Neural progenitor cell (in vitro differentiated cells): ENCODE data around the gene VWA2. TPM values are rescaled to one million over a fixed set of nuclear protein-coding genes. Genes with fewer than 3 reads are reported as not detected.

Experiments used
- DNase-seq: peaks from one replicate; pipeline ENCODE4 v3.0.0-alpha.2; 2016; ENCODE audit warnings: low spot score
- H2AFZ ChIP-seq: fragments of 200-600 bp; sonication (generic); replicated peaks from 2 replicates; pipeline ENCODE4 v1.6.1; 2016; ENCODE audit warnings: antibody characterized with exemption
- H3F3A ChIP-seq: fragments of 200-600 bp; sonication (generic); 2 replicates; pipeline ENCODE4 v1.6.1; 2016; ENCODE audit warnings: antibody characterized with exemption, low read depth
- H3K27ac ChIP-seq: fragments of 200-600 bp; sonication (generic); 2 replicates; pipeline ENCODE4 v1.5.1; 2016; ENCODE audit warnings: mild to moderate bottlenecking
- H3K27me3 ChIP-seq: fragments of 200-600 bp; sonication (generic); 2 replicates; pipeline ENCODE4 v1.6.1; 2016; ENCODE audit warnings: mild to moderate bottlenecking, moderate library complexity
- H3K36me3 ChIP-seq: fragments of 200-600 bp; sonication (generic); 2 replicates; pipeline ENCODE4 v1.5.1; 2016
- H3K4me1 ChIP-seq: fragments of 200-600 bp; sonication (generic); 2 replicates; pipeline ENCODE4 v1.6.1; 2016; ENCODE audit warnings: mixed run types
- H3K4me2 ChIP-seq: fragments of 200-600 bp; sonication (generic); 2 replicates; pipeline ENCODE4 v1.6.1; 2016
- H3K4me3 ChIP-seq: fragments of 200-600 bp; sonication (generic); 2 replicates; pipeline ENCODE4 v1.5.1; 2016
- H3K79me2 ChIP-seq: fragments of 200-600 bp; sonication (generic); 2 replicates; pipeline ENCODE4 v1.6.1; 2016; ENCODE audit warnings: low read depth
- H3K9ac ChIP-seq: fragments of 200-600 bp; sonication (generic); 2 replicates; pipeline ENCODE4 v1.6.1; 2016
- H3K9me3 ChIP-seq: fragments of 200-600 bp; sonication (generic); 2 replicates; pipeline ENCODE4 v1.5.1; 2016; ENCODE audit warnings: low read depth
- H4K20me1 ChIP-seq: fragments of 200-600 bp; sonication (generic); 2 replicates; pipeline ENCODE4 v1.6.1; 2016; ENCODE audit warnings: low read depth
- H3K27ac Mint-ChIP-seq: 3 replicates; pipeline ENCODE4 v1.8.0; 2021; ENCODE audit warnings: mixed read lengths
- H3K27me3 Mint-ChIP-seq: 2 replicates; pipeline ENCODE4 v1.8.0; 2022; ENCODE audit warnings: low read depth, mild to moderate bottlenecking, inconsistent platforms, moderate library complexity, mixed read lengths; ENCODE audit not compliant: insufficient read depth
- H3K36me3 Mint-ChIP-seq: 3 replicates; pipeline ENCODE4 v1.8.0; 2021; ENCODE audit warnings: mixed read lengths
- H3K4me1 Mint-ChIP-seq: 3 replicates; pipeline ENCODE4 v1.8.0; 2021; ENCODE audit warnings: mixed read lengths
- H3K4me3 Mint-ChIP-seq: 3 replicates; pipeline ENCODE4 v1.8.0; 2021; ENCODE audit warnings: mild to moderate bottlenecking, moderate library complexity, mixed read lengths
- H3K9me3 Mint-ChIP-seq: 3 replicates; pipeline ENCODE4 v1.8.0; 2020; ENCODE audit warnings: mixed read lengths
- CTCF ChIP-seq: fragments of 200-600 bp; sonication (generic); IDR thresholded peaks from 2 replicates; pipeline ENCODE4 v1.5.1; 2017; ENCODE audit warnings: antibody characterized with exemption, mild to moderate bottlenecking
- EZH2 ChIP-seq: fragments of 200-600 bp; sonication (generic); IDR thresholded peaks from 2 replicates; pipeline ENCODE4 v1.6.1; 2017; ENCODE audit warnings: antibody characterized with exemption, mild to moderate bottlenecking, moderate library complexity
- EZH2phosphoT487 ChIP-seq: fragments of 200-600 bp; sonication (generic); IDR thresholded peaks from 2 replicates; pipeline ENCODE4 v1.6.1; 2017; ENCODE audit warnings: antibody characterized with exemption
- total RNA-seq: library from RNA; depleted of rRNA; stranded (reverse); fragments of >200 nt; gene quantifications from 2 replicates; pipeline ENCODE4 v1.2.3, GENCODE V29; 2015; ENCODE audit warnings: low replicate concordance

Gene VWA2
- total RNA-seq, 1 donor from 2014 or later: not detected

GRCh38 chr10:114265392-114266053, 26.5 kb downstream of the VWA2 start:
- Histone ChIP-seq H3K4me1 (peaks cover 4% of the 10 kb centered on the region), H3K36me3 (no peaks in the 10 kb centered on the region), H3F3A (no peaks in the 10 kb centered on the region), H3K27ac (no peak overlapping the region), H2AFZ (no peak overlapping the region), H3K4me2 (no peak overlapping the region), H3K4me3 (no peak overlapping the region), H3K9me3 (no peaks in the 10 kb centered on the region), H3K79me2 (no peaks in the 10 kb centered on the region), H3K9ac (no peak overlapping the region), H3K27me3 (no peaks in the 10 kb centered on the region), H4K20me1 (no peaks in the 10 kb centered on the region)
- peaks cover 8% of the 10 kb centered on the region for H3K4me1 Mint-ChIP-seq
- TF ChIP-seq EZH2phosphoT487 (no peak), EZH2 (no peak), CTCF (no peak)
- no peak overlapping the region for H3K27ac Mint-ChIP-seq
- H3K4me3 Mint-ChIP-seq: no peak overlapping the region
- H3K36me3 Mint-ChIP-seq: no peaks in the 10 kb centered on the region
- peaks cover 3% of the 10 kb centered on the region for H3K9me3 Mint-ChIP-seq
- DNase-seq: no peak
- H3K27me3 Mint-ChIP-seq: peaks cover 4% of the 10 kb centered on the region

- H3K27me3 Mint-ChIP-seq: peaks cover 4% of the 10 kb centered on the region
- H3K36me3 Mint-ChIP-seq: no peaks in the 10 kb centered on the region
- H3K9me3 Mint-ChIP-seq: peaks cover 3% of the 10 kb centered on the region
- peaks cover 8% of the 10 kb centered on the region for H3K4me1 Mint-ChIP-seq
- Histone ChIP-seq H3K27ac (no peak overlapping the region), H4K20me1 (no peaks in the 10 kb centered on the region), H3K27me3 (no peaks in the 10 kb centered on the region), H3K4me1 (peaks cover 4% of the 10 kb centered on the region), H3K9me3 (no peaks in the 10 kb centered on the region), H2AFZ (no peak overlapping the region), H3F3A (no peaks in the 10 kb centered on the region), H3K4me2 (no peak overlapping the region), H3K36me3 (no peaks in the 10 kb centered on the region), H3K79me2 (no peaks in the 10 kb centered on the region), H3K9ac (no peak overlapping the region), H3K4me3 (no peak overlapping the region)
- H3K27ac Mint-ChIP-seq: no peak overlapping the region
- no peak overlapping the region for H3K4me3 Mint-ChIP-seq
- no peak for DNase-seq
- TF ChIP-seq EZH2 (no peak), EZH2phosphoT487 (no peak), CTCF (no peak)
Observed at GRCh38 chr10:114266521-114266920, 27.5 kb downstream of the VWA2 start.

GRCh38 chr10:114271075-114271778, 32.2 kb downstream of the VWA2 start:
- Histone ChIP-seq H3K36me3 (no peaks in the 10 kb centered on the region), H3K9me3 (no peaks in the 10 kb centered on the region), H3K9ac (no peak overlapping the region), H3F3A (no peaks in the 10 kb centered on the region), H2AFZ (no peak overlapping the region), H3K27me3 (no peaks in the 10 kb centered on the region), H3K4me2 (no peak overlapping the region), H3K79me2 (no peaks in the 10 kb centered on the region), H4K20me1 (no peaks in the 10 kb centered on the region), H3K4me1 (no peaks in the 10 kb centered on the region), H3K27ac (no peak overlapping the region), H3K4me3 (no peak overlapping the region)
- H3K4me3 Mint-ChIP-seq: no peak overlapping the region
- H3K9me3 Mint-ChIP-seq: peaks cover 3% of the 10 kb centered on the region
- TF ChIP-seq EZH2 (no peak), CTCF (no peak), EZH2phosphoT487 (no peak)
- no peak overlapping the region for H3K27ac Mint-ChIP-seq
- H3K4me1 Mint-ChIP-seq: no peaks in the 10 kb centered on the region
- no peak for DNase-seq
- H3K27me3 Mint-ChIP-seq: peaks cover 5% of the 10 kb centered on the region
- no peaks in the 10 kb centered on the region for H3K36me3 Mint-ChIP-seq
